Measurements from ENCODE around the gene SURF4.

Gene SURF4

DNA sequence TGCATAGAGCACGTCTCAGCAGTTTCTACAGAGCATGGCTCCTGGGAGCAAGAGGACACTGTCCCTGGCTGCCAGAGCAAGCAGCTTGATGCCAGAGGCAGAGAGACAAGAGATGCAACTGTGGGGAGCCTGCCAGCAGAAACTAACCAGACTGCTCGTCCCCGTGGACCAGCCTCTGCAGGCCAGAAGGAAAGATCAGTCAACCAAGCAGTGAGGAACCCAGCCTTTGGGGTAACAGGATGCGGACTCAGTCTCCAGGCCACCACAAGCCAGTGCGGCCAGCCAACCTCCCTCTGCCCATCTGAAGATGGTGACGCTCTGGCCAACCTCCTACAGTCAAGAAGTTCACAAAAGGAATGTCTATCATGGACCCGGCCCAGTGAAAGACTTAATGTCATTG lies 3.7 kb downstream of the SURF4 start:
- TF ChIP-seq CTCF (IDR thresholded peaks at IDR 0.05; ENCODE audit: low read depth, low read length): no peak
- H3K27ac ChIP-seq: no peak overlapping the region
- no peak overlapping the region for H3K4me3 ChIP-seq (ENCODE audit: low read depth, low read length)
- no peaks in the 10 kb centered on the region for H3K27me3 ChIP-seq (ENCODE audit: insufficient read depth, low read depth, severe bottlenecking)
- no peaks in the 10 kb centered on the region for H3K9me3 ChIP-seq (ENCODE audit: severe bottlenecking)
- DNase-seq: no peak
- peaks cover 51% of the 10 kb centered on the region for H3K36me3 ChIP-seq

DNA sequence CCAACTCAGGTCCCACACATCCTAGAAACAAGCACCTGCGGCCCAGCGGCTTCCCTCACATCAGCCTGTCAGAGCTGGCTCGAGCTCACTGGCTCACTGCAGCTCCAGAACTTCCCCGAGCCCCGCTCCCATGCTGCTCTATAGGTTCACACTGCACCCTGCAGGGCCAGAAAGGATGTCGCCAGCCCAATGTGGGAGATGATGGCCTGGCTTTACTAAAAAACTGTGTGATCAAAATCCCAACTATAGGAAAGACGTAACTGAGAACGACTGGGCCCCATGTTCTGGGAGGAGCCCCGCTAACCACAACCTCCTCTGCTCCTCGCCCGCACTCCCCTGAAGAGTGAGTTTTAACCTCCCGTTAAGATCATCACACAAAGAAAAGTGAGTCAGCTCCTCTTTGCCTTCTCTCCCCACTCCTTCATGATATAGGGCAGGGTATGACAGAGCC lies 4.6 kb downstream of the SURF4 start:
- Histone ChIP-seq H3K4me3 (ENCODE audit: low read depth, low read length) (no peak overlapping the region), H3K36me3 (peaks cover 60% of the 10 kb centered on the region), H3K27ac (no peak overlapping the region), H3K27me3 (ENCODE audit: insufficient read depth, low read depth, severe bottlenecking) (no peaks in the 10 kb centered on the region), H3K9me3 (ENCODE audit: severe bottlenecking) (no peaks in the 10 kb centered on the region)
- TF ChIP-seq CTCF (IDR thresholded peaks at IDR 0.05; ENCODE audit: low read depth, low read length): 0 out of 2 replicates have a peak, but pooled peaks have one; percentile 10
- DNase-seq: no peak

- no peak overlapping the region for H3K4me3 ChIP-seq (ENCODE audit: low read depth, low read length)
- no peak for TF ChIP-seq CTCF (IDR thresholded peaks at IDR 0.05; ENCODE audit: low read depth, low read length)
- H3K9me3 ChIP-seq (ENCODE audit: severe bottlenecking): no peaks in the 10 kb centered on the region
- H3K36me3 ChIP-seq: peaks cover 65% of the 10 kb centered on the region
- DNase-seq: no peak
- H3K27me3 ChIP-seq (ENCODE audit: insufficient read depth, low read depth, severe bottlenecking): no peaks in the 10 kb centered on the region
- H3K27ac ChIP-seq: no peak overlapping the region
These were observed 5.2 kb downstream of the SURF4 start for GRCh38 chr9:133370685-133371084.

DNA sequence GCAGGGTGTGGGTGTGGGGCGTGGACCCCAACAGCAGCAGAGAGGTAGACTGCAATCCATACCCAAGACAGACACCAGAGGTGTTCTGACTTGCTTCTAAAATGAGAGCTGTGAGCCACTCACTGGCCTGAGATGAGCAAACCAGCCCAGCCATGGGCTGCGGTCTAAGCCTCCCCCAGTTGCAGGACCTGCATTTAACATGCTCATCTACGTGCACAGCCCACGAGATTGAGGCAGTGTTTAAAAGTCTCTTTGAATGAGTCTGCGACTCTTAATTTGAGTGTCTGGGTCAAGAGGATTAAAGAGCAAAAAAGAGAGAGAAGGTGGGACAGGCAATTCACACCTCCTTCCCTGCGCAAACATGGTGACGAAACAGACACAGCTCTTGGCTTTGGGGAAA lies 5.9 kb downstream of the SURF4 start:
- Histone ChIP-seq H3K27me3 (ENCODE audit: insufficient read depth, low read depth, severe bottlenecking) (no peaks in the 10 kb centered on the region), H3K27ac (no peak overlapping the region), H3K4me3 (ENCODE audit: low read depth, low read length) (no peak overlapping the region), H3K9me3 (ENCODE audit: severe bottlenecking) (no peaks in the 10 kb centered on the region), H3K36me3 (peaks cover 68% of the 10 kb centered on the region)
- no peak for TF ChIP-seq CTCF (IDR thresholded peaks at IDR 0.05; ENCODE audit: low read depth, low read length)
- no peak for DNase-seq

GRCh38 chr9:133369422-133369821 lies 6.4 kb downstream of the SURF4 start:
- DNase-seq: no peak
- Histone ChIP-seq H3K27me3 (ENCODE audit: insufficient read depth, low read depth, severe bottlenecking) (no peaks in the 10 kb centered on the region), H3K27ac (no peak overlapping the region), H3K36me3 (peaks cover 71% of the 10 kb centered on the region), H3K9me3 (ENCODE audit: severe bottlenecking) (no peaks in the 10 kb centered on the region), H3K4me3 (ENCODE audit: low read depth, low read length) (no peak overlapping the region)
- TF ChIP-seq CTCF (IDR thresholded peaks at IDR 0.05; ENCODE audit: low read depth, low read length): no peak

DNA sequence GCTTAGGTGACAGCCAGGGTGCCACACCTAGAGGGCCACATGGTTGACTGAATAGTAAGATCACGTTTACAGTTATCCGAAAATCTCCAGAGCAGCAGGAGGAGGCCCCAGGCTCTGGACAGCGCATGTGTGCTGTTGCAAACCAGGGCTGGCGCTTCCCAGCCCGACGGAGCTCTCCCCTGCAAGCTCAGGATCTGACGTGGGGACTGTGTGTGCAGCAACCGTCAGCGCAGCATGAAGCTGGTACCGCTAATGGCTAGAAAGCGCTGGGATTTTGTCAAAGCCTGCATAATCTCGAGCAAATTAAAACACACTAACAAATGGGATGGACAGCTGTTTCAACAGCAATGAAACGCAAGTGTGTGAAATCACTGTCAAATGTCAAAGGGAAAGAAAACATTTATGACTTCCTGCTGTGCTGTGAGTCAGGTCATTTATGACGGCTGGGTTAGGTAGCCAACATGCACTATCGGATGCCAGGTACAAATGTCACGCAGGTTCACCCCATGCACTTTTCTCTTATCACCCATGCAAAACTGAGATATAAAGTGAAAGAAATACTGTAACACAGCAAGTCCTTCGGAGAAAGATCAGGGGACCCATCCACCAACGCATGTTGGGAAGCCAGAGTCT lies 7.5 kb downstream of the SURF4 start:
- no peak overlapping the region for H3K4me3 ChIP-seq (ENCODE audit: low read depth, low read length)
- no peak for DNase-seq
- no peak overlapping the region for H3K27ac ChIP-seq
- no peaks in the 10 kb centered on the region for H3K9me3 ChIP-seq (ENCODE audit: severe bottlenecking)
- H3K36me3 ChIP-seq: peaks cover 74% of the 10 kb centered on the region
- no peak for TF ChIP-seq CTCF (IDR thresholded peaks at IDR 0.05; ENCODE audit: low read depth, low read length)
- H3K27me3 ChIP-seq (ENCODE audit: insufficient read depth, low read depth, severe bottlenecking): no peaks in the 10 kb centered on the region

All from WERI-Rb-1 (cell line).